ENCODE data around the gene TMEM52B.
"Not testable (repeated sequence)": the region's sequence is repeated elsewhere in the genome, so short reads cannot be mapped to it uniquely, and the experiment has no call there.

Gene TMEM52B

DNA sequence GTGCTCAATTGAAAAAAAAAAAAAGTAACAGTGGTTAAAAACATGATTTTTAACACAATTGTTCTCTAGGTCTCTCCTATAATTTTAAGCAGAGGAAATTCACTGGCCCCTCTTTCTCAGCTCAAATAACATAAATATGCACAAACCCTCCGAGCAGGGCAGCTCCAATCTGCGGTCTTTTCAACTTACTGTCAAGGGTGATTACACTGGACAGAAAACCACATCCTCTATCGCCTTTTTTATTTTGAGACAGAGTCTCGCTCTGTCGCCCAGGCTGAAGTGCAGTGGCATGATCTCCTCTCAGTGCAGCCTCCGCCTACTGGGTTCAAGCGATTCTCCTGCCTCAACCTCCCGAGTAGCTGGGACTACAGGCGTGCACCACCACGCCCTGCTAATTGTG lies 17.4 kb downstream of the TMEM52B start:
- TF ChIP-seq, protein P1, sequence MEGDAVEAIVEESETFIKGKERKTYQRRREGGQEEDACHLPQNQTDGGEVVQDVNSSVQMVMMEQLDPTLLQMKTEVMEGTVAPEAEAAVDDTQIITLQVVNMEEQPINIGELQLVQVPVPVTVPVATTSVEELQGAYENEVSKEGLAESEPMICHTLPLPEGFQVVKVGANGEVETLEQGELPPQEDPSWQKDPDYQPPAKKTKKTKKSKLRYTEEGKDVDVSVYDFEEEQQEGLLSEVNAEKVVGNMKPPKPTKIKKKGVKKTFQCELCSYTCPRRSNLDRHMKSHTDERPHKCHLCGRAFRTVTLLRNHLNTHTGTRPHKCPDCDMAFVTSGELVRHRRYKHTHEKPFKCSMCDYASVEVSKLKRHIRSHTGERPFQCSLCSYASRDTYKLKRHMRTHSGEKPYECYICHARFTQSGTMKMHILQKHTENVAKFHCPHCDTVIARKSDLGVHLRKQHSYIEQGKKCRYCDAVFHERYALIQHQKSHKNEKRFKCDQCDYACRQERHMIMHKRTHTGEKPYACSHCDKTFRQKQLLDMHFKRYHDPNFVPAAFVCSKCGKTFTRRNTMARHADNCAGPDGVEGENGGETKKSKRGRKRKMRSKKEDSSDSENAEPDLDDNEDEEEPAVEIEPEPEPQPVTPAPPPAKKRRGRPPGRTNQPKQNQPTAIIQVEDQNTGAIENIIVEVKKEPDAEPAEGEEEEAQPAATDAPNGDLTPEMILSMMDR (IDR thresholded peaks at IDR 0.05; ENCODE audit: borderline replicate concordance, insufficient read depth, low read depth, low read length) = no peak
- H3K4me3 ChIP-seq (ENCODE audit: low read depth, low read length) = no peak overlapping the region

DNA sequence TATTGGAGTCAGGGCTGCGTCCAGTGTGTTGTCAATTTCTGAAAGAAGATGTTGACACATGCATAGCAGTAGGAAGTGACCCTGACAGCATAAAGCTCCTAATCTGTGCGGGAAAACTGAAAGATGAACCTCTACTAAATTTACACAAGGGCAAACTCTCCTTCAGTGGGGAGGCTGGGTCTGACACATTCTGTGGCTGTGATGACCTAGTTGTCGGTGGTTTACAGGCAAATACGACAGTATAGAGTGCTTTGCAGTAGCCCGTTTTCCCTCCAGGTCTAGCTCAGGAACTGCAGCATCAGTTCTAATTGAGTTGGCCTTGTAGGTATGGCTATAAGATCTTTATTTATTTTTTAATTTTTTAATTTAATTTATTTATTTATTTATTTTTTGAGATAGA lies 19.0 kb downstream of the TMEM52B start:
- H3K4me3 ChIP-seq (ENCODE audit: low read depth, low read length) = no peak overlapping the region

DNA sequence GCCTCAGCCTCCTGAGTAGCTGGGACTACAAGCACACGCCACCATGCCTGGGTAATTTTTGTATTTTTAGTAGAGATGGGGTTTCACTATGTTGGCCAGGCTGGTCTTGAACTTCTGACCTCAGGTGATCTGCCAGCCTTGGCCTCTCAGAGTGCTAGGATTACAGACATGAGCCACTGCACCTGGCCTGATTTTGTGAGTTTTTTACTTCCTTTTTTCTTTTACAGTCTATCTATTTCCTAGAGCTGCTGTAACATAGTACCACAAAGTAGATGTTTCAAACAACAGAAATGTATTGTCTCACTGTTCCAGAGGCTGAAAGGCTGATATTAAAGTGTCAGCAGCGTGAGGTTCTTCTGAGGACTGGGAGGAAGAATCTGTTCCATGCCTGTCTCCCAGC lies 25.7 kb downstream of the TMEM52B start:
- not testable (repeated sequence) for H3K4me3 ChIP-seq (ENCODE audit: low read depth, low read length)

More for the DNA sequence above, 19.0 kb downstream of the TMEM52B start:
- TF ChIP-seq, protein P1 (IDR thresholded peaks at IDR 0.05; ENCODE audit: borderline replicate concordance, insufficient read depth, low read depth, low read length) = no peak

DNA sequence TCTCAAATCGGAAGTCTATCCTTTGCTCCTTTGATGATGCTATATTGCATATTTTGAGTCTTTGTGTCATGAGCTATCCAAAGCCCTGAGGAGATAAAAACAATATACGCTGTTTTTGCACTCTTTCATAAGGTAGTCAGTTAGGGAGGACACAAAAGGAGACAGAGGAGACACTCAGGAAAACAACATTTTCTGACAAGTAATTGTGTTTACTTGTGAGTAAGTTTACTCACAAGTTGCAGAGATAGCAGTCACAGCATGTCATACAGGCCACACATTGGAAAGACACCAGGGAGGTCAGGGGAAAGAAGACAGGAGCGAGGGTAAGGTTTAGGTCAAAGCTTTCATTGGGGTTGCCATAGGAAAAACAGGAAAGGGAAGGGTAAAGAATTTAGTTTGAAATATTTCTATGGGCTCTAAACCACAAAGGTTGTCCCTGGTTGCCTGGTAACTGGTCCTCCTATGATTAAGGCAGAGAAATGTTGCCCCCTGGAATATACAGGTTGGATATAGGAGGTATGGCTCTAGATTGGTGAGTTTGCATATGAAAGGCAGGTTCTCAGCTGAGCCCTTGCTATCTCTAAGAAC lies 26.5 kb downstream of the TMEM52B start:
- TF ChIP-seq, protein P1 (IDR thresholded peaks at IDR 0.05; ENCODE audit: borderline replicate concordance, insufficient read depth, low read depth, low read length) = no peak
- H3K4me3 ChIP-seq (ENCODE audit: low read depth, low read length) = no peak overlapping the region

DNA sequence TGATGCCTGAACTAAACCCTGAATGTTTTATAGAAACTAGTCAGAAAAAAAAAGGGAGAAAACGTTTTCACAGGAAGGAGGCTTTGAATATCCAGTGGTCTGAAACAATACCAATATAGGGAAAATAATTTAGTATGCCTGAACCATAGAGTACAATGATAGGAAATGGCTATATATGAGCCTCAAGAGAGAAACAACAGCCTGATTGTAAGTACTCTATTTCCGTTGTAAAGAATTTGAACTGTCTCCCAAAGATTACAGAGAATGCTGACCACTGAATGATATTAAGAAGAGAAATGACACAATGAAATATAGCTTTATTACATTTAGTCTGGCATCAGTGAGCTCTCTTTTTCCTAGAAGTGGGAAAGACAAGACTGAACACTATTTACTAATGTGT lies 28.3 kb downstream of the TMEM52B start:
- TF ChIP-seq, protein P1 (IDR thresholded peaks at IDR 0.05; ENCODE audit: borderline replicate concordance, insufficient read depth, low read depth, low read length) = no peak
- no peak overlapping the region for H3K4me3 ChIP-seq (ENCODE audit: low read depth, low read length)

DNA sequence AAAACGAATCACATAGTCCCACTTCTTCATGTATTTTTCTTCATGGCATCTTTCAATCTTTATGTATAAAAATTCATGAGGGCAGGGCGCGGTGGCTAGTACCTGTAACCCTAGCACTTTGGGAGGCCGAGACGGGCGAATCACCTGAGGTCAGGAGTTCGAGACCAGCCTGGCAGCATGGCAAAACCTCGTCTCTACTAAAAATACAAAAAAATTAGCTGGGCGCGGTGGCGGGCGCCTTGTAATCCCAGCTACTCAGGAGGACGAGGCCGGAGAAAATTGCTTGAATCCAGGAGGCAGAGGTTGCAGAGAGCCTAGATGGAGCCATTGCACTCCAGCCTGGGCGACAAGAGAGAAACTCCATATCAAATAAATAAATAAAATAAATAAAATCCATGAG lies 31.4 kb downstream of the TMEM52B start:
- no peak overlapping the region for H3K4me3 ChIP-seq (ENCODE audit: low read depth, low read length)
- TF ChIP-seq, protein P1 (IDR thresholded peaks at IDR 0.05; ENCODE audit: borderline replicate concordance, insufficient read depth, low read depth, low read length) = no peak

DNA sequence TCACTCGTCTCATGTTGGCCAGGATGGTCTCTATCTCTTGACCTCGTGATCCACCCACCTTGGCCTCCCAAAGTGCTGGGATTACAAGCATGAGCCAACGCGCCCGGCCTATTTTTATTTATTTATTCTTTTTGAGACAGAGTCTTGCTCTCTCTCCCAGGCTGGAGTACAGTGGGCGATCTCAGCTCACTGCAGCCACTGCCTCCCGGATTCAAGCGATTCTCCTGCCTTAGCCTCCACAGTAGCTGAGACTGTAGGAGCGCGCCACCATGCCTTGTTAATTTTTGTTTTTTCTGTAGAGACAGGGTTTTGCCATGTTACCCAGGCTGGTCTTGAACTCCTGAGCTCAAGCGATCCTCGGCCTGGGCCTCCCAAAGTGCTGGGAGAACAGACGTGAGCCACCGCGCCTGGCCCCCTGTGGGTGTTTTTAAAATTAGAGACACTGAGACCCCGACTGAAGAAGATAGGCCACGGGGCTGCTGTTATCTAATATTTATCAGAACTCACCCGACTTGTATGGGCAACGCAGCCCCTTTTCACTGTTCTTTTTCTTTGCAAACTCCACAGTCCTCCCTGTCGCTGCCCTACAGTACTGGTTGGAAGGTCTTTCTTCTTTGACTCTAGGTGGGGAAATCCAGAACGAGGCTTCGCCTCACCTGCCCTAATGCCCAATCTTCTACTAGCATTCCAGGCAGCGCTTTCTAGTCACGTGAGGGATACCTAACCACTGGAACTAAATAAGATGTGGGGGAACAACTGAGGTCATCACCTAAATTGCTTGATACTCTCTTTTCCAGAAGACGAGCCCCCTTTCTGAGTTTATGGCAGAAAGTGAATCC lies 32.5 kb downstream of the TMEM52B start:
- TF ChIP-seq, protein P1 (IDR thresholded peaks at IDR 0.05; ENCODE audit: borderline replicate concordance, insufficient read depth, low read depth, low read length) = no peak
- no peak overlapping the region for H3K4me3 ChIP-seq (ENCODE audit: low read depth, low read length)
